ENCODE results near the gene CYP2C18.

DNA sequence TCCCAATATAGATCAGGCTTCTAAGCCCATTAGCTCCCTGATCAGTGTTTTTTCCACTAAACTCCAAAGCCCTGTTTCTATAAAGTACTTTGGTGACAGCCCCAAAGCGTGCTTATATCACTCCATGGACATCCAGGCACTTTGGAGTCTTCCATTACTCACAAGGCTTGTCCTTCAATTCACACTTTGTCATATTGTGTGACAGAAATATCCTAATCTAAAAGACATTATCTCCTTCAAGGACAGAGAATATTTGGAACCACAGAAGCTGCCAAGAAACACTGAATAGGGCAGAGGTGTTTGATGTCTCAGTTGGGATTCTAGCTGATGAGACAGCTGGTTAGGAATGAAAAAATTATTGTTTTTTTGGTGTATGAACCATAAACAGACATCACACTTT, 97.3 kb downstream of the CYP2C18 start:
- TF ChIP-seq SIN3A (IDR thresholded peaks at IDR 0.05; ENCODE audit: low read depth): no peak
- no peak for TF ChIP-seq CTCF (IDR thresholded peaks at IDR 0.05 in 2 of 3, conservative IDR thresholded peaks at IDR 0.05 in 1 of 3; ENCODE audit: borderline replicate concordance in 1 of 3, insufficient read depth in 1 of 3, low read depth in 2 of 3, low read length in 2 of 3)
- no peak for TF ChIP-seq TCF7L2 (IDR thresholded peaks at IDR 0.05; ENCODE audit: borderline replicate concordance, extremely low read depth, insufficient read depth, insufficient read length)
